Epithelial cell of proximal tubule (primary cell): ENCODE measurements around the gene KMT2E. TPM values are rescaled to one million over a fixed set of nuclear protein-coding genes. Genes with fewer than 3 reads are reported as not detected.
A peak's percentile ranks its signal among the peaks of the same experiment; 100 is the strongest.

Source experiments
- DNase-seq: peaks from one replicate; pipeline ENCODE4 v3.0.0-alpha.2; 2011; ENCODE audit warnings: low read depth
- H3K4me3 ChIP-seq: 2 replicates; pipeline ENCODE4 v1.5.1; 2011; ENCODE audit warnings: low read depth, mild to moderate bottlenecking, low read length
- total RNA-seq: library from RNA; depleted of rRNA; stranded (reverse); fragments of >200 nt; gene quantifications from 2 replicates; pipeline ENCODE4 v1.2.3, GENCODE V29; 2015
- TF ChIP-seq, protein P1 (sequence below): conservative IDR thresholded peaks from 2 replicates; pipeline ENCODE4 v1.5.1; 2012; ENCODE audit warnings: low read depth, mild to moderate bottlenecking, low read length

The KMT2E gene
- total RNA-seq, 1 donor from 2014 or later, result 46.4 TPM

GRCh38 chr7:105131033-105131656 lies 117.1 kb downstream of the KMT2E start:
- DNase-seq, result no peak
- H3K4me3 ChIP-seq, result no peak overlapping the region
- TF ChIP-seq, protein P1, sequence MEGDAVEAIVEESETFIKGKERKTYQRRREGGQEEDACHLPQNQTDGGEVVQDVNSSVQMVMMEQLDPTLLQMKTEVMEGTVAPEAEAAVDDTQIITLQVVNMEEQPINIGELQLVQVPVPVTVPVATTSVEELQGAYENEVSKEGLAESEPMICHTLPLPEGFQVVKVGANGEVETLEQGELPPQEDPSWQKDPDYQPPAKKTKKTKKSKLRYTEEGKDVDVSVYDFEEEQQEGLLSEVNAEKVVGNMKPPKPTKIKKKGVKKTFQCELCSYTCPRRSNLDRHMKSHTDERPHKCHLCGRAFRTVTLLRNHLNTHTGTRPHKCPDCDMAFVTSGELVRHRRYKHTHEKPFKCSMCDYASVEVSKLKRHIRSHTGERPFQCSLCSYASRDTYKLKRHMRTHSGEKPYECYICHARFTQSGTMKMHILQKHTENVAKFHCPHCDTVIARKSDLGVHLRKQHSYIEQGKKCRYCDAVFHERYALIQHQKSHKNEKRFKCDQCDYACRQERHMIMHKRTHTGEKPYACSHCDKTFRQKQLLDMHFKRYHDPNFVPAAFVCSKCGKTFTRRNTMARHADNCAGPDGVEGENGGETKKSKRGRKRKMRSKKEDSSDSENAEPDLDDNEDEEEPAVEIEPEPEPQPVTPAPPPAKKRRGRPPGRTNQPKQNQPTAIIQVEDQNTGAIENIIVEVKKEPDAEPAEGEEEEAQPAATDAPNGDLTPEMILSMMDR, result no peak

- peak; percentile 26 for DNase-seq
- no peak overlapping the region for H3K4me3 ChIP-seq
Observed at GRCh38 chr7:105131890-105132289, 117.9 kb downstream of the KMT2E start.

DNA sequence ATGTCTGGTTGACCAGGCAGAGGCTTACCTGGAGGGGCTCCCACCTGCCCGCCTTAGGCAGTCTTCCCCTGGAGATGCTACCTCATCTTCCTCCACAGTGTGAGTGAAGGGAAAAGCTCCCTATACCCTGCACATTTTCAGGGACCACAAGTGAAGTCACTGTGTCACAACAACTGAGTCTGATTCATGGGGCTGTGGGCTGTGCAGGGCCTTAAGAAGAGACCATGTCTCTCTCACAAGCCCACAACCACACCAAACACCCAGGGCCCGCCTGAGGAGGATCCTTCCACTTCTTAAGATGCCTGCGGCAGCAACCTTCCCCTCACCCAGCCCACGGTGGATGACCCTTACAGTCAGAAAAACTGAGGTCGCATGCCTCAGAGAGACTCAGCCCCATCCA lies 118.3 kb downstream of the KMT2E start:
- TF ChIP-seq, protein P1, result no peak
- DNase-seq, result no peak
- H3K4me3 ChIP-seq, result no peak overlapping the region

More at GRCh38 chr7:105131890-105132289, 117.9 kb downstream of the KMT2E start:
- TF ChIP-seq, protein P1, result no peak

GRCh38 chr7:105132835-105133234 lies 118.8 kb downstream of the KMT2E start:
- no peak for DNase-seq
- TF ChIP-seq, protein P1, result no peak
- no peak overlapping the region for H3K4me3 ChIP-seq

- TF ChIP-seq, protein P1, result no peak
- DNase-seq, result no peak
- H3K4me3 ChIP-seq, result no peak overlapping the region
Observed at GRCh38 chr7:105133358-105133757, 119.4 kb downstream of the KMT2E start.

- no peak overlapping the region for H3K4me3 ChIP-seq
- DNase-seq, result no peak
- TF ChIP-seq, protein P1, result no peak
Observed at GRCh38 chr7:105133986-105134655, 120.1 kb downstream of the KMT2E start.

DNA sequence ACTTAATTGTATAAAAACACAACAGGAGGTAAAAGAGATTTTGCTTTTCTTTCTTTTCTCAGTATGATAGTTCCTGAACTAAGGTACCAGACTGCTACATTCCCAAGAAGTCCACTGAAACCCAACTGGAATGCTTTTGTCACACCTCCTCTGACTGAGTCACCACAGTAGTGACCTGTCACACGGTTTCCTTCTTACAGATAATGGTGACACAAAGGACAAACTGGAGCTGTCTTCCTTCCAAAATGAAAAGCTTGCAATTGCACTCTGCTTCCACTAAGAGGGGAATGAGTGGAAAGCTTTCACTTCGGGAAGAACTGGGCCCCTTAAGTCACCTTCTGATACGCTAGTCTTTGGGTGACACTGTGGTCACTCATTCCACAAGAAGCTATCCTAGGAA lies 122.2 kb downstream of the KMT2E start:
- TF ChIP-seq, protein P1, result peak; percentile 27

More for the DNA sequence above, 122.2 kb downstream of the KMT2E start:
- DNase-seq, result no peak
- H3K4me3 ChIP-seq, result no peak overlapping the region
